ENCODE measurements around the gene EIF1AD.

Gene EIF1AD

DNA sequence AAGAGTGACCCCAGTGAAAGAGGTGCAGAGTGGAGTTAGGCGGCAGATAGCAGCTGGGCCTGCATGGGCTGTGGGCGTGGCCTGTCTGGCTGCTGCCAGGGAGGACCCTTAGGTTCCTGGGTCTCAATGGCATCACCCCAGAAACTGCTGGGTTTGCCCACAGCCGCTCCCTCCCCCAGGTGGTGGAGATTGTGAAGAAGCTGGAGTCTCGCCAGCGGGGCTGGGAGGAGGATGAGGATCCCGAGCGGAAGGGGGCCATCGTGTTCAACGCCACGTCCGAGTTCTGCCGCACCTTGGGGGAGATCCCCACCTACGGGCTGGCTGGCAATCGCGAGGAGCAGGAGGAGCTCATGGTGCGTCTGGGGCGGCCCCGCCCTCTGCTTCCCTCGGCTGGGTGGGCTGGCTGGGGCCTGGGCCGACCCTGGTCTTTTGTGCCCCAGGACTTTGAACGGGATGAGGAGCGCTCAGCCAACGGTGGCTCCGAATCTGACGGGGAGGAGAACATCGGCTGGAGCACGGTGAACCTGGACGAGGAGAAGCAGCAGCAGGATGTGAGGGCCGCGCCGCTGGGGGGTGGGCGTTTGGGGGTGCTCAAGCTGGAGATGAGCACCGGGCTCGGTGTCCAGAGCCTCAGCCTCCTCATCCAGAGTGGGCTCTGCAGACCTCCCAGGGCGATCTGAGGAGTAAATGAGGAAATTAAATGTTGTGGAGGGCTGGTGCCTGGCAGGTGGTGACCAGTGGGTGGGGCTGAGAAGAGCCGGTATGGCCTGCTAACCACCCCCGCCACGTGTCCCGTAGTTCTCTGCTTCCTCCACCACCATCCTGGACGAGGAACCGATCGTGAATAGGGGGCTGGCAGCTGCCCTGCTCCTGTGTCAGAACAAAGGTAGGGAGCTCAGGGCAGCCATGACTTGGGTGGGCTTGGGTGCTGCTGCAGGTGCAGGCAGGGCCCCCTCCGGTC lies 25.5 kb downstream of the EIF1AD start:
- Histone ChIP-seq H2AFZ (ENCODE audit: low read depth) (no peak overlapping the region), H3K36me3 (ENCODE audit: insufficient read depth) (no peaks in the 10 kb centered on the region), H3K27ac (no peak overlapping the region), H3K79me2 (ENCODE audit: insufficient read depth, low read depth) (no peaks in the 10 kb centered on the region), H3K4me2 (no peak overlapping the region), H4K20me1 (ENCODE audit: insufficient read depth) (no peaks in the 10 kb centered on the region), H3K4me3 (IDR thresholded peaks at IDR 0.05; ENCODE audit: insufficient read depth, low read depth, low read length) (no peak overlapping the region), H3K27me3 (ENCODE audit: insufficient read depth, low read depth) (no peaks in the 10 kb centered on the region), H3K9ac (no peak overlapping the region), H3K4me1 (ENCODE audit: low read depth, poor library complexity, severe bottlenecking) (no peaks in the 10 kb centered on the region)
- TF ChIP-seq, protein P1, sequence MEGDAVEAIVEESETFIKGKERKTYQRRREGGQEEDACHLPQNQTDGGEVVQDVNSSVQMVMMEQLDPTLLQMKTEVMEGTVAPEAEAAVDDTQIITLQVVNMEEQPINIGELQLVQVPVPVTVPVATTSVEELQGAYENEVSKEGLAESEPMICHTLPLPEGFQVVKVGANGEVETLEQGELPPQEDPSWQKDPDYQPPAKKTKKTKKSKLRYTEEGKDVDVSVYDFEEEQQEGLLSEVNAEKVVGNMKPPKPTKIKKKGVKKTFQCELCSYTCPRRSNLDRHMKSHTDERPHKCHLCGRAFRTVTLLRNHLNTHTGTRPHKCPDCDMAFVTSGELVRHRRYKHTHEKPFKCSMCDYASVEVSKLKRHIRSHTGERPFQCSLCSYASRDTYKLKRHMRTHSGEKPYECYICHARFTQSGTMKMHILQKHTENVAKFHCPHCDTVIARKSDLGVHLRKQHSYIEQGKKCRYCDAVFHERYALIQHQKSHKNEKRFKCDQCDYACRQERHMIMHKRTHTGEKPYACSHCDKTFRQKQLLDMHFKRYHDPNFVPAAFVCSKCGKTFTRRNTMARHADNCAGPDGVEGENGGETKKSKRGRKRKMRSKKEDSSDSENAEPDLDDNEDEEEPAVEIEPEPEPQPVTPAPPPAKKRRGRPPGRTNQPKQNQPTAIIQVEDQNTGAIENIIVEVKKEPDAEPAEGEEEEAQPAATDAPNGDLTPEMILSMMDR (conservative IDR thresholded peaks at IDR 0.05; ENCODE audit: low read depth, low read length): no peak

DNA sequence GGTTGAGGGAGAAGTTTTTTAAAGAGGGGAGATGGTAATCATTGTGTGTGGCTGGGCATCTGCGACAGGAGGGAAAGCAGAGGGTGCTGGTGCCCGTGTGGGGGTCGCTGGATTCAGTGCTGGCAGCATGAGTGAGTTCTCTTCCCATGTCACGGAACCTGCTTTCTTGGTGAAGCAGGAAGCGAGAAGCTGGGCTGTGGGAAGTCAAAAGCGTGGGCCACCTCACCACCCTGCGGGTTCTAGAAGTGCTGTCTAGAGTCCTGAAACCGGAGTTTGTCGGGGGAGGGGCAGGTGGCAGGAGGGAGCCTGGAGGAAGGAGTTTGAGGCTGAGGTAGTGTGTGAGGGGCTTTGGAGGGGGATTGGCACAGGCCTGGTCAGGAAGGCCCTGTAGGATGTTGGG lies 26.2 kb downstream of the EIF1AD start:
- Histone ChIP-seq H4K20me1 (ENCODE audit: insufficient read depth) (no peaks in the 10 kb centered on the region), H3K36me3 (ENCODE audit: insufficient read depth) (no peaks in the 10 kb centered on the region), H3K4me3 (IDR thresholded peaks at IDR 0.05; ENCODE audit: insufficient read depth, low read depth, low read length) (no peak overlapping the region), H3K79me2 (ENCODE audit: insufficient read depth, low read depth) (no peaks in the 10 kb centered on the region), H3K27me3 (ENCODE audit: insufficient read depth, low read depth) (no peaks in the 10 kb centered on the region), H3K9ac (no peak overlapping the region), H3K4me1 (ENCODE audit: low read depth, poor library complexity, severe bottlenecking) (no peaks in the 10 kb centered on the region), H2AFZ (ENCODE audit: low read depth) (no peak overlapping the region), H3K27ac (no peak overlapping the region), H3K4me2 (no peak overlapping the region)
- TF ChIP-seq, protein P1 (conservative IDR thresholded peaks at IDR 0.05; ENCODE audit: low read depth, low read length): no peak

DNA sequence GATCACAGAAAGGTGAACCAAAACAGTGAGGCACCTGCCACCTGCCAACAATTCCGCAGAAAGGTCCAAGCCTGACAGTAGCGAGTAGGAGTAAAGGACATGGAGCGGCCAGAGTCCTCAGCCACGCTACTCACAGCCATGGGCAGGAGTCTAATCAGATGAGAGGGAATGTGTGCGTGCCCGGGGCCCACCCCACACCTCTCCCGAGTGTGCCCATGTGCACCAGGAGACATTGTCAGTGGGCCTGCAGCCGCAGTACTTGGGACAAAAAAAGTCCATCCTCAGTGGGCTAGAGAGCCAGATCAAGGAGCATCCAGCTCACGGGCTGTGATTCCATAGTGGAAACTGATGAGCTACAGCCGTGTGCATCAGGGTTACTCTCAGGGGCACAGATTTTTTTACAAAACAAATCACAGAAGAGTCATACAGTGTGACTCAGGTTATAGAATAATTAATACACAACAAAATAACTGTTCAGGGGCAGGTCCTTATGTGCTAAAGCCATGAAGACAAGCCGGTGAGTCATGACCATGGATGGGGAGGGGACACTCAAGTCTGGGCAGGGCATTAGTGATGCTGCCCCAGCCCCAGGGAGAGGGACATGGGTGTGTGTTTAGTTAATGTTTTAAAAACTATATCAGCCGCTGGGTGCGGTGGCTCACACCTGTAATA lies 28.4 kb downstream of the EIF1AD start:
- TF ChIP-seq, protein P1 (conservative IDR thresholded peaks at IDR 0.05; ENCODE audit: low read depth, low read length): no peak
- Histone ChIP-seq H4K20me1 (ENCODE audit: insufficient read depth) (no peaks in the 10 kb centered on the region), H3K4me2 (no peak overlapping the region), H3K4me1 (ENCODE audit: low read depth, poor library complexity, severe bottlenecking) (no peaks in the 10 kb centered on the region), H3K9ac (no peak overlapping the region), H3K79me2 (ENCODE audit: insufficient read depth, low read depth) (no peaks in the 10 kb centered on the region), H3K36me3 (ENCODE audit: insufficient read depth) (no peaks in the 10 kb centered on the region), H3K27ac (no peak overlapping the region), H3K4me3 (IDR thresholded peaks at IDR 0.05; ENCODE audit: insufficient read depth, low read depth, low read length) (no peak overlapping the region), H2AFZ (ENCODE audit: low read depth) (no peak overlapping the region), H3K27me3 (ENCODE audit: insufficient read depth, low read depth) (no peaks in the 10 kb centered on the region)

DNA sequence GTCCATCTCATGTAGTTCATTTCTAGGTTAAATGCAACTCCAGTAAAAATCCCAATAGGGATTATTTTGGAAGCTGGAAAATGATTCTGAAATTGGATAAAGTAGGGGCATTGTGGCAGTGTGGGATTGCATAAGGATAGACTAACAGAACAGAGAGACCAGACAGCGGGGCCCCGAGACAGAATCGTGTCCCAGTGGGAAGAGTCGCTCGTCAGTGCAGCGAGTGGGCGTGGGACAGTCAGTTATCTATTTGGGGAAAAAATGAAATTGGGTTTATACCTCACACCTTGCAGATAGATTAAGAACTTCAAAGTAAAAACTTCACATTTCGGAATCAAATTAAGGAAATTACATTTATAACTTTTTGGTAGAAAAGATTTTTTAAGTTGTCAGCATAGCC lies 29.8 kb downstream of the EIF1AD start:
- no peak overlapping the region for H3K27ac ChIP-seq
- no peak overlapping the region for H3K4me3 ChIP-seq (IDR thresholded peaks at IDR 0.05; ENCODE audit: insufficient read depth, low read depth, low read length)
- no peak overlapping the region for H3K4me2 ChIP-seq
- H3K79me2 ChIP-seq (ENCODE audit: insufficient read depth, low read depth): no peaks in the 10 kb centered on the region
- H3K4me1 ChIP-seq (ENCODE audit: low read depth, poor library complexity, severe bottlenecking): no peaks in the 10 kb centered on the region
- H3K36me3 ChIP-seq (ENCODE audit: insufficient read depth): no peaks in the 10 kb centered on the region
- TF ChIP-seq, protein P1 (conservative IDR thresholded peaks at IDR 0.05; ENCODE audit: low read depth, low read length): no peak
- no peak overlapping the region for H2AFZ ChIP-seq (ENCODE audit: low read depth)
- no peak overlapping the region for H3K9ac ChIP-seq
- H3K27me3 ChIP-seq (ENCODE audit: insufficient read depth, low read depth): no peaks in the 10 kb centered on the region
- no peaks in the 10 kb centered on the region for H4K20me1 ChIP-seq (ENCODE audit: insufficient read depth)
